Muscle layer of duodenum (tissue), 2 donors: Measurements from ENCODE around the gene EIF4E1B.
A peak's percentile ranks its signal among the peaks of the same experiment; 100 is the strongest.

Experiments used
- H3K27ac ChIP-seq: one replicate; pipeline ENCODE4 v1.7.0; 2013; ENCODE audit warnings: mild to moderate bottlenecking, low read length
- H3K27me3 ChIP-seq: one replicate; pipeline ENCODE4 v1.7.0; 2013; ENCODE audit warnings: low read depth, mild to moderate bottlenecking, control low read depth, low read length
- H3K36me3 ChIP-seq, 2 donors: one replicate each; pipeline ENCODE4 v1.7.0; 2013; ENCODE audit warnings: low read length in 2 of 2, control low read depth in 1 of 2, mild to moderate bottlenecking in 1 of 2; ENCODE audit not compliant: insufficient read depth in 2 of 2, control insufficient read depth in 1 of 2
- H3K4me1 ChIP-seq, 2 donors: one replicate each; pipeline ENCODE4 v1.7.0; 2013; ENCODE audit warnings: low read length in 2 of 2, mild to moderate bottlenecking in 2 of 2, control low read depth in 1 of 2, moderate library complexity in 1 of 2; ENCODE audit not compliant: insufficient read depth in 2 of 2, control insufficient read depth in 1 of 2
- H3K4me3 ChIP-seq, 2 donors: one replicate each; pipeline ENCODE4 v1.7.0; 2013; ENCODE audit warnings: low read length in 2 of 2, low read depth in 1 of 2, mild to moderate bottlenecking in 1 of 2
- H3K9me3 ChIP-seq, 2 donors: one replicate each; pipeline ENCODE4 v1.7.0; 2013; ENCODE audit warnings: low read length in 2 of 2, control low read depth in 1 of 2, mild to moderate bottlenecking in 1 of 2; ENCODE audit not compliant: control insufficient read depth in 1 of 2
- donor health status: healthy.

The EIF4E1B gene

GRCh38 chr5:176642675-176643490 is 12.4 kb downstream of the EIF4E1B start:
- H3K27ac ChIP-seq = no peak overlapping the region
- peaks cover under 1 to 2% of the 10 kb centered on the region in 2 donors for H3K4me1 ChIP-seq
- H3K36me3 ChIP-seq = no peaks in the 10 kb centered on the region
- H3K9me3 ChIP-seq = no peaks in the 10 kb centered on the region
- H3K4me3 ChIP-seq = no peak overlapping the region
- no peaks in the 10 kb centered on the region for H3K27me3 ChIP-seq

GRCh38 chr5:176643491-176644219 is 13.2 kb downstream of the EIF4E1B start:
- H3K36me3 ChIP-seq = no peaks in the 10 kb centered on the region
- no peak overlapping the region for H3K27ac ChIP-seq
- H3K27me3 ChIP-seq = no peaks in the 10 kb centered on the region
- H3K4me1 ChIP-seq = peaks cover 6 to 10% of the 10 kb centered on the region in 2 donors
- no peak overlapping the region for H3K4me3 ChIP-seq
- H3K9me3 ChIP-seq = no peaks in the 10 kb centered on the region

GRCh38 chr5:176644294-176644693 is 13.8 kb downstream of the EIF4E1B start:
- no peak overlapping the region for H3K27ac ChIP-seq
- H3K9me3 ChIP-seq = no peaks in the 10 kb centered on the region
- peaks cover 6 to 14% of the 10 kb centered on the region in 2 donors for H3K4me1 ChIP-seq
- H3K4me3 ChIP-seq = no peak overlapping the region
- no peaks in the 10 kb centered on the region for H3K27me3 ChIP-seq
- H3K36me3 ChIP-seq = no peaks in the 10 kb centered on the region

- H3K4me3 ChIP-seq = no peak overlapping the region
- H3K4me1 ChIP-seq = peaks cover 6 to 14% of the 10 kb centered on the region in 2 donors
- no peak overlapping the region for H3K27ac ChIP-seq
- H3K9me3 ChIP-seq = no peaks in the 10 kb centered on the region
- H3K36me3 ChIP-seq = no peaks in the 10 kb centered on the region
- H3K27me3 ChIP-seq = no peaks in the 10 kb centered on the region
These were observed 14.6 kb downstream of the EIF4E1B start for GRCh38 chr5:176644878-176645670.

- Histone ChIP-seq H3K4me3 (peak overlapping the region; percentile 64 to 80), H3K9me3 (no peaks in the 10 kb centered on the region), H3K27ac (peak overlapping the region; percentile 23), H3K36me3 (no peaks in the 10 kb centered on the region), H3K4me1 (peaks cover 6 to 14% of the 10 kb centered on the region in 2 donors), H3K27me3 (no peaks in the 10 kb centered on the region)
These were observed 15.7 kb downstream of the EIF4E1B start for GRCh38 chr5:176646049-176646706.

GRCh38 chr5:176646707-176647029 is 16.2 kb downstream of the EIF4E1B start:
- Histone ChIP-seq H3K27ac (peak overlapping the region; percentile 23), H3K36me3 (no peaks in the 10 kb centered on the region), H3K27me3 (no peaks in the 10 kb centered on the region), H3K4me1 (peaks cover 6 to 14% of the 10 kb centered on the region in 2 donors), H3K9me3 (no peaks in the 10 kb centered on the region), H3K4me3 (peak overlapping the region; percentile 64 to 80)

GRCh38 chr5:176647030-176647842 is 16.8 kb downstream of the EIF4E1B start, which contains the start of gene TSPAN17:
Gene TSPAN17 (plus strand): TSS chr5:176647484. CDS start chr5:176647616, 132 bp downstream.
- Histone ChIP-seq H3K27ac (peak within 1 kb of the TSS; percentile 23), H3K4me1 (peaks cover 6 to 14% of the 10 kb centered on the region in 2 donors), H3K36me3 (no peaks in the 10 kb centered on the region), H3K4me3 (peak within 1 kb of the TSS; percentile 71 to 80), H3K9me3 (no peaks in the 10 kb centered on the region), H3K27me3 (no peaks in the 10 kb centered on the region)

- Histone ChIP-seq H3K4me1 (peaks cover 6 to 14% of the 10 kb centered on the region in 2 donors), H3K36me3 (peaks cover 0 to 5% of the 10 kb centered on the region in 2 donors), H3K27me3 (no peaks in the 10 kb centered on the region), H3K27ac (no peak overlapping the region), H3K9me3 (no peaks in the 10 kb centered on the region), H3K4me3 (peak overlapping the region; percentile 71 to 80)
These were observed 17.5 kb downstream of the EIF4E1B start for GRCh38 chr5:176647843-176648473.

GRCh38 chr5:176648474-176649194 is 18.2 kb downstream of the EIF4E1B start:
- no peaks in the 10 kb centered on the region for H3K27me3 ChIP-seq

More at GRCh38 chr5:176648474-176649194, 18.2 kb downstream of the EIF4E1B start:
- no peak overlapping the region for H3K27ac ChIP-seq
- H3K4me3 ChIP-seq = peak overlapping the region; percentile 71 to 80
- H3K36me3 ChIP-seq = peaks cover 5 to 11% of the 10 kb centered on the region in 2 donors
- H3K4me1 ChIP-seq = peaks cover 6 to 14% of the 10 kb centered on the region in 2 donors
- no peaks in the 10 kb centered on the region for H3K9me3 ChIP-seq
